Left renal pelvis (tissue), 4 donors: ENCODE data around the gene UCN. TPM values are rescaled to one million over a fixed set of nuclear protein-coding genes. Genes with fewer than 3 reads are reported as not detected.
"Not testable (repeated sequence)": the region's sequence is repeated elsewhere in the genome, so short reads cannot be mapped to it uniquely, and the experiment has no call there.

ENCODE experiments used
- DNase-seq, 4 donors: peaks; one replicate each; pipeline ENCODE4 v3.0.0-alpha.2; 2013; ENCODE audit warnings: low read depth in 4 of 4, low spot score in 3 of 4
- polyA plus RNA-seq, 4 donors: library from polyadenylated mRNA; unstranded; fragments of 120-200 nt; gene quantifications; one replicate each; pipeline ENCODE4 v1.2.1, GENCODE V29; 2013; ENCODE audit not compliant: insufficient read length in 4 of 4

Gene UCN
- polyA plus RNA-seq, 4 donors = 0.53 to 1.3 (median 0.88) TPM

GRCh38 chr2:27316655-27317412, 8.6 kb upstream of the UCN start:
- DNase-seq = no peak

GRCh38 chr2:27315122-27315521, 6.9 kb upstream of the UCN start:
- no peak for DNase-seq

GRCh38 chr2:27314709-27315108, 6.5 kb upstream of the UCN start:
- no peak for DNase-seq

- DNase-seq = no peak
Observed at GRCh38 chr2:27313882-27314645, 5.8 kb upstream of the UCN start.

- no peak for DNase-seq
Observed at GRCh38 chr2:27312152-27312551, 3.9 kb upstream of the UCN start.

- no peak for DNase-seq
Observed at GRCh38 chr2:27309651-27310050, 1.4 kb upstream of the UCN start.

GRCh38 chr2:27307545-27308358, 493 bp downstream of the UCN start:
- no peak for DNase-seq

- no peak for DNase-seq
Observed at GRCh38 chr2:27307287-27307544, 1.0 kb downstream of the UCN start.

GRCh38 chr2:27306573-27307286, 1.5 kb downstream of the UCN start:
- no peak for DNase-seq

GRCh38 chr2:27306136-27306535, 2.1 kb downstream of the UCN start:
- no peak for DNase-seq

- no peak for DNase-seq
Observed at GRCh38 chr2:27305516-27305915, 2.7 kb downstream of the UCN start.

GRCh38 chr2:27304488-27305240, 3.6 kb downstream of the UCN start:
- no peak for DNase-seq

GRCh38 chr2:27303093-27304025, 4.9 kb downstream of the UCN start:
- no peak for DNase-seq

GRCh38 chr2:27300606-27301005, 7.6 kb downstream of the UCN start:
- DNase-seq = not testable (repeated sequence)

GRCh38 chr2:27298391-27299080, 9.7 kb downstream of the UCN start:
- DNase-seq = no peak

- DNase-seq = no peak
Observed at GRCh38 chr2:27297195-27297594, 11.1 kb downstream of the UCN start.

GRCh38 chr2:27296481-27296880, 11.8 kb downstream of the UCN start:
- DNase-seq = no peak

- no peak for DNase-seq
Observed at GRCh38 chr2:27294928-27295327, 13.3 kb downstream of the UCN start.

- DNase-seq = no peak
Observed at GRCh38 chr2:27291865-27292264, 16.4 kb downstream of the UCN start.
